Measurements from ENCODE around the gene VHLL. TPM values are rescaled to one million over a fixed set of nuclear protein-coding genes. Genes with fewer than 3 reads are reported as not detected.
A peak's percentile ranks its signal among the peaks of the same experiment; 100 is the strongest.

Gene VHLL
- total RNA-seq, 1 experiment from 2014 or later, result not detected

DNA sequence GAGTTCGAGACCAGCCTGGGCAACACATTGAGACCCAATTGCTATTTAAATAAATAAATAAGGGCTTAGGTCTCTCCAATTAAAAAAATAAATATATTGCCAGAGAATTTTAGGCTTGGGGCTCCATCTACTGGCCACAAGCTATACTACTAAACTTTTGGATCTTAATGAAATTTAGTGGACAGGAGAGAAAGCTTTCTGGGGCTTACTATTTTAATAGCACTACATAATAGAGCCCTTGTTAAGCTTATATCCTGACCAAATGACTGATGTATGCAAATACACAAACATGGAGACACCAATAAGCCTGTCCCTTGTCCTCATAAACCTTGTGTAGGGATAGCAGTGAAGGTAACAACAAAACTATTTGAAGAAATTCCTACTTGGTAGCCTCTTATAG is 20.6 kb upstream of the VHLL start:
- no peak for DNase-seq
- no peak overlapping the region for H2AFZ ChIP-seq (ENCODE audit: low read length)
- H3K79me1 ChIP-seq (ENCODE audit: insufficient read depth, low read depth, low read length, poor library complexity, severe bottlenecking), result no peaks in the 10 kb centered on the region
- H3K9me3 Mint-ChIP-seq, result no peaks in the 10 kb centered on the region
- no peaks in the 10 kb centered on the region for H3K9me3 ChIP-seq (ENCODE audit: control insufficient read depth, low read depth, low read length)
- no peak overlapping the region for H3K9ac ChIP-seq (ENCODE audit: extremely low read depth, insufficient read length, low read length)
- H3K4ac ChIP-seq (ENCODE audit: low read depth, low read length), result no peak overlapping the region
- H4K5ac ChIP-seq (ENCODE audit: insufficient read length, low read depth, low read length), result no peak overlapping the region
- H3K4me1 ChIP-seq (ENCODE audit: insufficient read depth, low read length), result no peaks in the 10 kb centered on the region
- no peak overlapping the region for H2AK5ac ChIP-seq (ENCODE audit: insufficient read length, low read length)
- no peaks in the 10 kb centered on the region for H3K4me1 Mint-ChIP-seq
- H3K79me2 ChIP-seq (ENCODE audit: insufficient read depth, low read length), result no peaks in the 10 kb centered on the region
- H4K8ac ChIP-seq (replicated peaks; ENCODE audit: insufficient read length, low read depth, low read length), result no peak overlapping the region
- no peak overlapping the region for H2BK12ac ChIP-seq (ENCODE audit: insufficient read length, low read depth, low read length)
- H2BK120ac ChIP-seq (ENCODE audit: low read depth, low read length, poor library complexity, severe bottlenecking), result no peak overlapping the region
- H3K27ac ChIP-seq (ENCODE audit: insufficient read length, low read depth, low read length), result no peak overlapping the region
- no peak overlapping the region for H3T11ph ChIP-seq (ENCODE audit: low read length)
- no peak overlapping the region for H3K14ac ChIP-seq (ENCODE audit: insufficient read depth, low read length)
- H2BK5ac ChIP-seq (ENCODE audit: insufficient read length, low read length), result no peak overlapping the region
- no peak overlapping the region for H3K4me2 ChIP-seq (ENCODE audit: insufficient read depth, insufficient read length, low read length)
- no peaks in the 10 kb centered on the region for H3K23me2 ChIP-seq (ENCODE audit: insufficient read length, low read depth, low read length, poor library complexity, severe bottlenecking)
- no peak overlapping the region for H3K27ac Mint-ChIP-seq
- no peak overlapping the region for H4K91ac ChIP-seq (ENCODE audit: insufficient read length, low read depth, low read length)
- no peak overlapping the region for H3K18ac ChIP-seq (ENCODE audit: insufficient read length, low read depth, low read length)
- no peaks in the 10 kb centered on the region for H4K20me1 ChIP-seq (ENCODE audit: control insufficient read depth, insufficient read depth, insufficient read length)
- H3K27me3 ChIP-seq (ENCODE audit: insufficient read depth, low read length), result no peaks in the 10 kb centered on the region
- WGBS (ENCODE audit: extremely low coverage, insufficient read length, low lambda C conversion rate), result no CpG with 5 or more reads among the region's 1 CpG
- H3K27me3 Mint-ChIP-seq (ENCODE audit: low read depth), result no peaks in the 10 kb centered on the region
- H3K23ac ChIP-seq (ENCODE audit: insufficient read length, low read depth, low read length), result no peak overlapping the region
- TF ChIP-seq, protein P1, sequence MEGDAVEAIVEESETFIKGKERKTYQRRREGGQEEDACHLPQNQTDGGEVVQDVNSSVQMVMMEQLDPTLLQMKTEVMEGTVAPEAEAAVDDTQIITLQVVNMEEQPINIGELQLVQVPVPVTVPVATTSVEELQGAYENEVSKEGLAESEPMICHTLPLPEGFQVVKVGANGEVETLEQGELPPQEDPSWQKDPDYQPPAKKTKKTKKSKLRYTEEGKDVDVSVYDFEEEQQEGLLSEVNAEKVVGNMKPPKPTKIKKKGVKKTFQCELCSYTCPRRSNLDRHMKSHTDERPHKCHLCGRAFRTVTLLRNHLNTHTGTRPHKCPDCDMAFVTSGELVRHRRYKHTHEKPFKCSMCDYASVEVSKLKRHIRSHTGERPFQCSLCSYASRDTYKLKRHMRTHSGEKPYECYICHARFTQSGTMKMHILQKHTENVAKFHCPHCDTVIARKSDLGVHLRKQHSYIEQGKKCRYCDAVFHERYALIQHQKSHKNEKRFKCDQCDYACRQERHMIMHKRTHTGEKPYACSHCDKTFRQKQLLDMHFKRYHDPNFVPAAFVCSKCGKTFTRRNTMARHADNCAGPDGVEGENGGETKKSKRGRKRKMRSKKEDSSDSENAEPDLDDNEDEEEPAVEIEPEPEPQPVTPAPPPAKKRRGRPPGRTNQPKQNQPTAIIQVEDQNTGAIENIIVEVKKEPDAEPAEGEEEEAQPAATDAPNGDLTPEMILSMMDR (conservative IDR thresholded peaks at IDR 0.05), result peak; percentile 68
- H2BK20ac ChIP-seq (ENCODE audit: low read depth, low read length, poor library complexity, severe bottlenecking), result no peak overlapping the region
- no peak overlapping the region for H3K4me3 Mint-ChIP-seq
- H3K36me3 Mint-ChIP-seq (ENCODE audit: insufficient read depth in 1 of 3, low read depth in 3 of 3), result peaks cover 61 to 96% (median 87%) of the 10 kb centered on the region in 3 experiments
- no peak overlapping the region for H3K56ac ChIP-seq (ENCODE audit: insufficient read length, low read depth, low read length)
- no peak overlapping the region for H2BK15ac ChIP-seq (ENCODE audit: low read depth, low read length)
